Measurements from ENCODE around the gene PDCD10.

Gene PDCD10

DNA sequence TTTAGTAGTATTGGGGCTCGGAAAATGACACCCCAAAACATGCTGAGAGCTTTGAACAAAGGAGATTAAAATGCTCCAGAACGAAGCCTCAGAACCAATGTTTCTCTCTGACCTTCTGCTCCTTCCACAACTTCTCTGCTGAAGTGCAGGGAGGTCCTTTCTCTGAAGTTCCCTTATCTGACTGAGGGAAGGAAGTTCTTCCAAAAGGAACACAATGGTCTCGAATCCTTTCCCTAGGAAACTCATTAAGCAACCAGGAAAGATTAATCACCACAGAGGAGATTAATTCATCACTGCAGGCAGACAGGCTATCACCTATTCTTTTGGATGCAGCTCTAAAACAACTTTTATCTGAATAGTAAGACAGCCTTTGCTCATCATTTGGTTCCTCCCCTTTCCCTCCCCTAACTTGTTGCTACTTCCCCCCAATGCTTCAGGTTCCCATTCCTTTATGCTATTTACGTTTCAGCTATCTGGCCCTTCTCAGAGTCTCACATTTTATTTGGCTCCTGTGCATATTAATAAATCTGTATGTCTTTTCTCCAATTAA, 62.7 kb downstream of the PDCD10 start:
- no peak for DNase-seq

DNA sequence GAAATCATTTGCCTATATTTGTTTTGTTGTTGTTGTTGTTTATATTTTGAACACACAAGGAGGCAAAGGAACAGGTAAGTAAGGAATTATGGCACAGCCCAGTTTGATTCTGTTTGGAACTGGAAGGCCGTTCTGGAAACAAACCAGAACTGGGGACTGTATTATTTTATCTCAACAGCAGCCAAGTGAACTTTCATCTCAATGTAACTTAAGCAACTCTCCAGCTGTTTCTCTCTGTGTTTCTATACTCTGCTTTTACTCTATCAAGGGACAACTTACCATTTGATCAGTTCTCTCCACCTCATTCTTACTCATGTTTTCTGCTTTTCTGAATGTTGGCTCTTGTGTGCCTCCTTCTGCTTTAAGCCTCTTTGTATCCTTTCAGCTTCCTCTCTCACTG, 65.0 kb downstream of the PDCD10 start:
- DNase-seq, result no peak

- DNase-seq, result no peak
These were observed 66.0 kb downstream of the PDCD10 start for GRCh38 chr3:167668651-167669050.

DNA sequence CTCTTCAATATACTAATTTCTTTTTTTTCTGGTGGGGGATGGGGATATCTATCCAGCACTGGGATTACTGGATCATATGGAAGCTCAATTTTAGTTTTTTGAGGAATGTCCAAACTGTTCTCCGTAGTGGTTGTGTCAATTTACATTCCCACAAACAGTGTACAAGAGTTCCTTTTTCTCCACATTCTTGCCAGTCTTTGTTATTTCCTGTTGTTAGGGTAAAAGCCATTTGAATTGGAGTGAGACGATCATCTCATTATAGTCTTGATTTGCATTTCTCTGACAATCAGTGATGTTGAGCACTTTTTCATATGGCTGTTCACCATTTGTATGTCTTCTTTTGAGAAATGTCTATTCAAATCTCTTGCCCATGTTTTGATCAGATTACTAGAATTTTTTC, 68.1 kb downstream of the PDCD10 start:
- no peak for DNase-seq

DNA sequence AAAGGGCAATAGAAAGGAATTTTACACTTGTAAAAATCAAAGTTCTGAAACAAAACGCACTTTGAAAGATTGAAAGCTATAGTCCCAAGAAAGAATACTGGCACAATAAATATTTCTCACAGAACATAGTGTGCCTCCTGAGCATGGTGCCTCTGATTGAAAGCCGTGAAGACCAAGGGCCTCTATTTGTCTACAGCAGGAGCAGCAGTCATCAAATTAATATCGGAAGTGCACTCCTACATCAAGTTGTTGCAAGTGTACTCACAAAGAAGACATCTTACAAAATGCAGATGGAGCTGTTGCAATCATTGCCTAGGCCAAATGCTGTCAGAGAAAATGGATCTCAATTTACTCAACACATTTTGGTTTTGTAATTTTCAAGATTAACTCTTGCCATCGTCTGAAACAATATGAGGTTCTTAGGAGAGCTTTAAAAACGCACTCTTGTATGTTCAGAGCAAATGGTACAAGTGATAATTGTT, 71.7 kb downstream of the PDCD10 start:
- DNase-seq, result no peak

- DNase-seq, result no peak
These were observed 76.9 kb downstream of the PDCD10 start for GRCh38 chr3:167657684-167658225.

GRCh38 chr3:167656821-167657220, 77.9 kb downstream of the PDCD10 start:
- no peak for DNase-seq

DNA sequence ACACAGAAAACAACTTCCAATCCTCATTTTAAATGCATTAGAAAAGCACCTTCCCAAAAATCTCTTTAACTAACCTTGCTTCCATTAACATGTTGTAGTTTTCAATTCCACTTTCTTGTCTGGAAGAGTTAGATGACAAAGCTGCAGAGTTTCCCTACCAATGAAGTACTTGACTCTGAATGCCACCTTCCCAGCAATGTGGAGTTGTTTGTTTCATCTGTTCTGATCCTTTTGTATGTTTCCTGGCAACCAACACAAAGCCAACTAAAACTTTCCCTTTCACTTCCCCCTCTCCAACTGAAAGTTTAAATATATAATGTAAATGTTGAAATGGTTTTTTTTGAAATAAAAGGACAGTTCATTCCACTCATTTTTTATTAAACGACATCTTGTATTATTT, 80.9 kb downstream of the PDCD10 start, which contains the start of gene WDR49:
TSS of gene WDR49 (minus strand) at position 183 of the 400 bp plus-strand sequence. CDS start 517 bp downstream, outside the sequence.
- peak; percentile 45 for DNase-seq

DNA sequence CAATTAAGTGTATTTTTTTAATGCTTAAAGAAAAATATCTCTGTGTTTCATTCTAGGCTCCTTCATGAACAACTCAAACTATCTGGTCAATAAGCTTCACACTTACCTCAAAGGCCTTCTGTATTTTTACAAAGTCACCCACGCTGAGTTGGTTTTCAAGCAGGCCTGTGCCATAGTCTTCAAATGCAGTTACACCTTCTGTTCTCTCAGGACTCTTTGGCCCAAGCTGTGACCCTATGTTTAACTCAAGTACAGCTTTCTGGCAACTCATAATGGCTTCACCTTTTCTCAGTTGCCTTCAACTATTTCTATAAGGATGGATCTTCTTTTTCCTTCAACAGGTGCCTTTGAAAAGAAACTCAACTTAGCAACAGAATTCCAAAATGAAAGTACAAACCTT, 81.5 kb downstream of the PDCD10 start:
- no peak for DNase-seq

DNA sequence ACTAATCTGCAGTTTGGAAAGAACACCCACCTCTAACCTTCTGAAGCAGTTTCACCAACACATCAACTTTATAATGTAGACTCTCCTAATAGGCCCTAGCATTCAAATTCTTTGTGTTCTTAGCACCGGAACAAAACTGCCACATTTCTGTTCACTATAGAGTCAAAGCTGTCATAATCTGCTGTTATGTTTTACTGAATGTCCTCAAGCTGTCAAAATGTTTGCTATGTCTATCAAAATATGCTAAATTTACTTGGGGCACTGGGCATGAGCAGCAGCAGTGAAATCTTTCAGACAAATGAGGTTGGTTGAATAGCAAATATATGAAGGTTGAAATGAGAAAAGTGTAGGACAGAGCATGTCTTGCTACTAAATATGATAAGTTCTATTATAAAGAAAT, 82.9 kb downstream of the PDCD10 start:
- no peak for DNase-seq

- DNase-seq, result no peak
These were observed 84.2 kb downstream of the PDCD10 start for GRCh38 chr3:167650459-167650858.

GRCh38 chr3:167649746-167650145, 84.9 kb downstream of the PDCD10 start:
- no peak for DNase-seq

- no peak for DNase-seq
These were observed 90.1 kb downstream of the PDCD10 start for GRCh38 chr3:167644611-167645010.
